Measurements from ENCODE around the gene CNTN5. TPM values are rescaled to one million over a fixed set of nuclear protein-coding genes. Genes with fewer than 3 reads are reported as not detected.

Gene CNTN5
- total RNA-seq, 1 donor from 2014 or later = 0.15 TPM

DNA sequence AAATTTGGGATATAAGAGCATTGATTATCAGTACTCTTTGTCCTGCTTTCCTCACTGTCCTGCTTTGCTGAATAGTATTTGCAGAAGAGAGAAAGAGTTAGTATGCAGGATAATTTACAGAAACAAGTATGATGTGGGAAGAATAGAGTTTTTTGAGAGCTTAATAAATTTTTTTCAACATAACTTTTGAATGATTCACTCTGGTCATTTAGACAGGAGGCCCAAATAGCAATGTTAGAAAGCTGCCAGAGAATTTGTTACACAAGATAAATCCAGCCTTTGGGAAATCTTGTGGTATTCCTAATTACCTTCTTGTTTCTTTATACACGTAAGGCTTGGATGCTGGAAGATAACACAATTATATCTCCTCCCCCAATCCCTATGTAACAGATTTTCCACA, 484.6 kb downstream of the CNTN5 start:
- H3K27ac Mint-ChIP-seq (ENCODE audit: unreplicated experiment) = no peak overlapping the region
- H3K36me3 Mint-ChIP-seq (ENCODE audit: low read depth, unreplicated experiment) = no peaks in the 10 kb centered on the region
- H3K27me3 Mint-ChIP-seq (ENCODE audit: unreplicated experiment) = peaks cover 1% of the 10 kb centered on the region

DNA sequence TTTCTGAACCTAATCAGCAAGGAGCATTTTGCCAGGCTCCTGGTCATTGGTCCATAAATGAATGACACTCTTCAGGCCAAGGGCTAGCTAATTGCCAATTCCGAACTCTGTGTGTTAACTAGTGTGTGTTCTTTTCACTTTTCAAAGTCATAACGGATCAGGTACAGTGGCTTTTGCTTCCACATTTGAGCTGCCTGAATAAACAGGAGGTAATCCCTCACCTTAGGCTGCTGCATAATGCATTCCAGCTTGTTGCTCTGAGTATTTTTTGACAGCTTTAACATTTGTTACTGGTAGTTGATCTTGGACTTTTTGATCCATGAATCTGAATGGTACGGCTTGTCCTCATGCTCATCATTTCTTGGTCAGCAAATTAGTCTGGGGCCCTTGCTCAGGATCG, 485.1 kb downstream of the CNTN5 start:
- H3K27me3 Mint-ChIP-seq (ENCODE audit: unreplicated experiment) = peaks cover 1% of the 10 kb centered on the region
- no peak overlapping the region for H3K4me3 Mint-ChIP-seq (ENCODE audit: unreplicated experiment)
- H3K27ac Mint-ChIP-seq (ENCODE audit: unreplicated experiment) = no peak overlapping the region
- no peaks in the 10 kb centered on the region for H3K36me3 Mint-ChIP-seq (ENCODE audit: low read depth, unreplicated experiment)
- no peaks in the 10 kb centered on the region for H3K4me1 Mint-ChIP-seq (ENCODE audit: unreplicated experiment)
- no peak for DNase-seq (ENCODE audit: low spot score)
- H3K9me3 Mint-ChIP-seq (ENCODE audit: unreplicated experiment) = no peaks in the 10 kb centered on the region
- TF ChIP-seq, protein P1, sequence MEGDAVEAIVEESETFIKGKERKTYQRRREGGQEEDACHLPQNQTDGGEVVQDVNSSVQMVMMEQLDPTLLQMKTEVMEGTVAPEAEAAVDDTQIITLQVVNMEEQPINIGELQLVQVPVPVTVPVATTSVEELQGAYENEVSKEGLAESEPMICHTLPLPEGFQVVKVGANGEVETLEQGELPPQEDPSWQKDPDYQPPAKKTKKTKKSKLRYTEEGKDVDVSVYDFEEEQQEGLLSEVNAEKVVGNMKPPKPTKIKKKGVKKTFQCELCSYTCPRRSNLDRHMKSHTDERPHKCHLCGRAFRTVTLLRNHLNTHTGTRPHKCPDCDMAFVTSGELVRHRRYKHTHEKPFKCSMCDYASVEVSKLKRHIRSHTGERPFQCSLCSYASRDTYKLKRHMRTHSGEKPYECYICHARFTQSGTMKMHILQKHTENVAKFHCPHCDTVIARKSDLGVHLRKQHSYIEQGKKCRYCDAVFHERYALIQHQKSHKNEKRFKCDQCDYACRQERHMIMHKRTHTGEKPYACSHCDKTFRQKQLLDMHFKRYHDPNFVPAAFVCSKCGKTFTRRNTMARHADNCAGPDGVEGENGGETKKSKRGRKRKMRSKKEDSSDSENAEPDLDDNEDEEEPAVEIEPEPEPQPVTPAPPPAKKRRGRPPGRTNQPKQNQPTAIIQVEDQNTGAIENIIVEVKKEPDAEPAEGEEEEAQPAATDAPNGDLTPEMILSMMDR (IDR thresholded peaks at IDR 0.05; ENCODE audit: unreplicated experiment) = no peak

More for the DNA sequence above, 484.6 kb downstream of the CNTN5 start:
- H3K4me3 Mint-ChIP-seq (ENCODE audit: unreplicated experiment) = no peak overlapping the region
- no peaks in the 10 kb centered on the region for H3K4me1 Mint-ChIP-seq (ENCODE audit: unreplicated experiment)
- no peaks in the 10 kb centered on the region for H3K9me3 Mint-ChIP-seq (ENCODE audit: unreplicated experiment)
- TF ChIP-seq, protein P1 (IDR thresholded peaks at IDR 0.05; ENCODE audit: unreplicated experiment) = no peak
- DNase-seq (ENCODE audit: low spot score) = no peak

DNA sequence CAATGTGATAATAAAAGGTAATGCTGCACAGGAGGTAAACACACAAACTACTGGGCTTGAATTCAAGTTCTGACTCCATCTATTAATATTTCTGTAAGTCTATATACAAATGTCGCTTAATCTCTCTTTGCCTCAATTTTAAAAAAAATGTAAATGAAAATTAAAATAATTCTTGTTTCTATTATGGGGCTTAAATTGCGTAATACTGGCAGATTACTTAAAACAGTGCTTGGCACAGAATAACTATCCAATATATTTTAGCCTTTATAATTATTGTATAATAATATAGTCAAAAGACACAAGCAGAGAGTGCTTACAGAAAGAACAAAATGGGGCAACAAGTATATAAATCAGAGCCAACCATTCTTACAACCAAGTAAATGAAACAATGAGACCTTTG, 489.1 kb downstream of the CNTN5 start:
- Mint-ChIP-seq H3K4me1 (ENCODE audit: unreplicated experiment) (no peaks in the 10 kb centered on the region), H3K27me3 (ENCODE audit: unreplicated experiment) (no peaks in the 10 kb centered on the region), H3K9me3 (ENCODE audit: unreplicated experiment) (no peaks in the 10 kb centered on the region), H3K27ac (ENCODE audit: unreplicated experiment) (no peak overlapping the region), H3K36me3 (ENCODE audit: low read depth, unreplicated experiment) (no peaks in the 10 kb centered on the region), H3K4me3 (ENCODE audit: unreplicated experiment) (no peak overlapping the region)
- DNase-seq (ENCODE audit: low spot score) = no peak
- TF ChIP-seq, protein P1 (IDR thresholded peaks at IDR 0.05; ENCODE audit: unreplicated experiment) = no peak

DNA sequence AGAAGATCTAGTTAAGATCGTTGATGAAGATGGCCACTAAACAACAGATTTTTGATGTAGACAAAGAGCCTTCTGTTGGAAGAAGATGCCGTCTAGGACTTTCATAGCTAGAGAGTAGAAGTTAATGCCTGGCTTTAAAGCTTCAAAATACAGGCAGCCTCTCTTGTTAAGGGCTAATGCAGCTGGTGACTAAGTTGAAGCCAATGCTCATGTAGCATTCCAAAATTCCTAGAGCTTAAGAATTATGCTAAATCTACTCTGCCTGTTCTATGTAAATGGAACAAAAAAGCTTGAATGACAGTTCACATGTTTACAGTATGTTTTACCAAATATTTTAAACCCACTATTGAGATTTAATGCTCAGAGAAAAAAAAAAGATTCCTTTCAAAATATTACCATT, 492.6 kb downstream of the CNTN5 start:
- Mint-ChIP-seq H3K4me3 (ENCODE audit: unreplicated experiment) (no peak overlapping the region), H3K36me3 (ENCODE audit: low read depth, unreplicated experiment) (no peaks in the 10 kb centered on the region), H3K27ac (ENCODE audit: unreplicated experiment) (no peak overlapping the region), H3K4me1 (ENCODE audit: unreplicated experiment) (no peaks in the 10 kb centered on the region), H3K27me3 (ENCODE audit: unreplicated experiment) (peaks cover 2% of the 10 kb centered on the region), H3K9me3 (ENCODE audit: unreplicated experiment) (no peaks in the 10 kb centered on the region)
- TF ChIP-seq, protein P1 (IDR thresholded peaks at IDR 0.05; ENCODE audit: unreplicated experiment) = no peak
- no peak for DNase-seq (ENCODE audit: low spot score)

DNA sequence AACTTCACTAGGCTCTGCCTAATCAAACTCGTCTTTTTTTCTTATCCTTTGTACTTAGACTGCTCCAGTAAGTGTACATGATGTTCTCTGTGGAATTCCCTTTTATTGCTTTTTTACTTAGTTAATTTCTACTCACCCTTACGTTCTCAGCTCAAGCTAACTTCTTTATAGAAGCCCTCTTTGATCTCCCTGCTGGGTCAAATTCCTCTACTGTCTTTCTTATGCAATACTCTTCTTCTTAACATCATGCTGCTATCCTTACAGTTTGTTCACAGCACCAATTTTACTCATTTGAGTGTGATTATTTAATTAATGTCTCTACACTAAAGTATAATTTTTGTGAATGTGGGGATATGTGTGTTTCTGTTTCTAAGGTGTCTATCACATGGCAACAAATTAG, 498.3 kb downstream of the CNTN5 start:
- Mint-ChIP-seq H3K27ac (ENCODE audit: unreplicated experiment) (no peak overlapping the region), H3K4me3 (ENCODE audit: unreplicated experiment) (no peak overlapping the region), H3K4me1 (ENCODE audit: unreplicated experiment) (no peaks in the 10 kb centered on the region), H3K9me3 (ENCODE audit: unreplicated experiment) (no peaks in the 10 kb centered on the region), H3K36me3 (ENCODE audit: low read depth, unreplicated experiment) (no peaks in the 10 kb centered on the region), H3K27me3 (ENCODE audit: unreplicated experiment) (peaks cover 2% of the 10 kb centered on the region)
- TF ChIP-seq, protein P1 (IDR thresholded peaks at IDR 0.05; ENCODE audit: unreplicated experiment) = no peak
- no peak for DNase-seq (ENCODE audit: low spot score)

Data from endothelial cell (in vitro differentiated cells).